Stimulated activated CD8-positive, alpha-beta memory T cell treated with anti-CD3 and anti-CD28 coated beads, Interleukin-7, amount 100 ng/mL, for 1 hour (primary cell): Measurements from ENCODE around the gene VPS4A.

Experiments
- DNase-seq, 2 donors: peaks; one replicate each; pipeline ENCODE4 v3.0.0-alpha.2; 2020; ENCODE audit warnings: low read depth in 2 of 2

The VPS4A gene

GRCh38 chr16:69365901-69366300 is 54.8 kb downstream of the VPS4A start:
- no peak for DNase-seq

DNA sequence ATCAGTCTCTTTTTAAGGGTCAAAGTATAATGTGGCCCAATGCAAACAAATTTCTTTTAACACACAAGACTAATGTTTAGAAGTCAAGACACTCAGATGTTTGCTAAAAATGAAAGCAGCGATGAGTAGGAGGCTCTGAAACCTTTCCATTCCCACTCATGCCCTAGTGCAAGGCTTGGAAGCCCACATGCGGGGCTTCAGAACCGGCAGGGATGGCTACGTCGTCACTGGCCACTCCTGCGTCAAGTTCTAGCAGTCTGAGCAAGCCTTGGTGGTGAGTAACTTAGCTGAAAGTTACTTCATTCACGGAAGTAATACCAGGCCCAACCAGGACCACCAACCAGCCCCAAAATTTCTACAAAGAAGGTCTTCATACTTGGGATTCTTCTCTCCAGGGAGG is 55.3 kb downstream of the VPS4A start:
- DNase-seq, result no peak

DNA sequence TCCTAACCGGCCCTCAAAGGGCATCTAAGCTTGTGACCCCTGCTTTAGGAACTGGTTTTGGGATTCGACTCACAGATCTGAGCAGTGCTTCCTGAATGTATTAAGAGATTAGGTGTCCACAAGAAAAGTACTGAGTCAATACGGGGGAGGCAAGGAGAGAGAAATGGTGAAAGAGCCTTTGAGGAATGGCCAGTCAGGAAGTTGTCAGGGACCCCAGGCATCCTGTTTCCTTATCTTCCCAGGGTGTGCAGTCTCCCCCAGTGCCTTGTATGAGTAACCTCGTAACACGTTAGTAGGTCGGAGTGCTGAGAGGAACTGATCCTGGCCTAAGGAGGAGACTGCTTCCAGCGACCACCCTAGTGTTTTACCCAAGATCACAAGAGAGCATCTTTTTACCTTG is 56.8 kb downstream of the VPS4A start:
- no peak for DNase-seq

- no peak for DNase-seq
Measured at GRCh38 chr16:69368866-69369265, 57.7 kb downstream of the VPS4A start.

DNA sequence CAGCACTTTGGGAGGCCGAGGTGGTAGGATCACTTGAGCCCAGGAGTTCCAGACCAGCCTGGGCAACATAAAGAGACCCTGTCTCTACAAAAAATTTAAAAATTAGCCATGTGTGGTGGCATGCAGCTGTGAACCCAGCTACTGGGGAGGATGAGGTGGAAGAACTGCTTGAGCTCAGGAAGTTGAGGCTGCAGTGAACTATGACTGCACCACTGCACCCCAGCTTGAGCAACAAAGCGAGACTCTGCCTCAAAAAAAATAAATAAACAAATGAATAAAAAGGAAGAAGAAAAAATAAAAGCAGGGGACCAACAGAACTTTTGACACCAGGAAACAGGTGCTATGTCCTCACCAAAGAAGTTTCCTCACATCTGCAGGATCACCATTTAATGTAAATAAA is 60.4 kb downstream of the VPS4A start:
- no peak for DNase-seq

GRCh38 chr16:69373019-69373418 is 61.9 kb downstream of the VPS4A start:
- no peak for DNase-seq
